NB4 (cell line): Measurements from ENCODE around the gene CHKA.

ENCODE experiments used
- DNase-seq: peaks from one replicate; pipeline ENCODE4 v3.0.0; 2010; ENCODE audit warnings: low read depth
- H3K4me3 ChIP-seq: one replicate; pipeline ENCODE4 v1.5.1; 2011; ENCODE audit warnings: mild to moderate bottlenecking, low read depth, low read length, moderate library complexity
- MYC ChIP-seq: IDR thresholded peaks from 2 replicates; pipeline ENCODE4 v1.6.1; 2011; ENCODE audit warnings: low read depth, low read length
- POLR2A ChIP-seq: IDR thresholded peaks from 2 replicates; pipeline ENCODE4 v1.6.1; 2011; ENCODE audit warnings: mild to moderate bottlenecking; ENCODE audit not compliant: insufficient read length; ENCODE audit errors: extremely low read depth
- TF ChIP-seq, protein P1 (sequence below): IDR thresholded peaks from one replicate; pipeline ENCODE4 v1.5.1; 2012; ENCODE audit warnings: low read depth, low read length
- TF ChIP-seq, protein P2 (sequence below): IDR thresholded peaks from 2 replicates; pipeline ENCODE4 v1.6.1; 2011; ENCODE audit warnings: low read depth, low read length

Gene CHKA

DNA sequence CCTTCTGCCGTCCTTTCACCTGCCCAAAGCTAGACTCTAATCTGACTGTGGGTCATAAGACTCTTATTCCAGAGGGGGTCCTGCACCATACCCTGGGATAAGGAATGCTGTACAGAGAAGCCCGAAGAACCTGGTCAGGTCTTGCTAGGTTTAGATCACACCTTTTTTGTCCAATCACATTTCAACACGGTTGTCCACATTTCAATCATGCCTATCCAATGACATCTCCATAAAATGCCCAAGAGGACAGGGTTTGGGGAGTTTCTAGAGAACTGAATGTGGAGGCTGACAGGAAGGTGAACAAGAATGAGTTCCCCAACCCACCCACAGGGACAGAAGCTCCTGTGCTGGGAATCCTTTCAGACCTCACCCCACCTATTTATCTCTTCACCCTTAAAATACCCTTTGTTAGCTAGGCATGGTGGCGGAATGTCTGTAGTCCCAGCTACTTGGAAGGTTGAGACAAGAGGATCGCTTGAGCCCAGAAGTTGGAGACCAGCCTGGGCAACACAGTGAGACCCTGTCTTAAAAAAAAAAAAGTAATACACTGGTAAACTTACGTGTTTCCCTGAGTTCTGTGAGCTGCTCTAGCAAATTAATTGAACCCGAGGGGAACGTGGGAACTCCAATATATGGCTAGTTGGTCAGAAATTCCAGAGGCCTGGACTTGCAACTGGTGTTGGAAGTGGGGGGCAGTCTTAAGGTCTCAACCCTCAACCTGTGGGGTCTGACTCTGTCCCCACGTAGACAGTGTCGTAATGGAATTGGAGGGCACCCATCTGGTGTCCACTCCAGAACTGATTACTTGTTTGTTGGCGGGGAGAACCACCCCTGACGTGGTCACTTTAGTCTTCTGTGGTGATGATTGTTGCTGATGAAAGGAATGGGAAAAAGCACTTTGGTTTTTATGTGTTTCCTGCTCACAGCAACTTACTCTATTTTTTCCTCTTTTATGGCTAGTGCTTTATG is 64.6 kb downstream of the CHKA start:
- TF ChIP-seq MYC, result no peak
- TF ChIP-seq, protein P1, sequence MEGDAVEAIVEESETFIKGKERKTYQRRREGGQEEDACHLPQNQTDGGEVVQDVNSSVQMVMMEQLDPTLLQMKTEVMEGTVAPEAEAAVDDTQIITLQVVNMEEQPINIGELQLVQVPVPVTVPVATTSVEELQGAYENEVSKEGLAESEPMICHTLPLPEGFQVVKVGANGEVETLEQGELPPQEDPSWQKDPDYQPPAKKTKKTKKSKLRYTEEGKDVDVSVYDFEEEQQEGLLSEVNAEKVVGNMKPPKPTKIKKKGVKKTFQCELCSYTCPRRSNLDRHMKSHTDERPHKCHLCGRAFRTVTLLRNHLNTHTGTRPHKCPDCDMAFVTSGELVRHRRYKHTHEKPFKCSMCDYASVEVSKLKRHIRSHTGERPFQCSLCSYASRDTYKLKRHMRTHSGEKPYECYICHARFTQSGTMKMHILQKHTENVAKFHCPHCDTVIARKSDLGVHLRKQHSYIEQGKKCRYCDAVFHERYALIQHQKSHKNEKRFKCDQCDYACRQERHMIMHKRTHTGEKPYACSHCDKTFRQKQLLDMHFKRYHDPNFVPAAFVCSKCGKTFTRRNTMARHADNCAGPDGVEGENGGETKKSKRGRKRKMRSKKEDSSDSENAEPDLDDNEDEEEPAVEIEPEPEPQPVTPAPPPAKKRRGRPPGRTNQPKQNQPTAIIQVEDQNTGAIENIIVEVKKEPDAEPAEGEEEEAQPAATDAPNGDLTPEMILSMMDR, result no peak
- DNase-seq, result no peak
- H3K4me3 ChIP-seq, result no peak overlapping the region

DNA sequence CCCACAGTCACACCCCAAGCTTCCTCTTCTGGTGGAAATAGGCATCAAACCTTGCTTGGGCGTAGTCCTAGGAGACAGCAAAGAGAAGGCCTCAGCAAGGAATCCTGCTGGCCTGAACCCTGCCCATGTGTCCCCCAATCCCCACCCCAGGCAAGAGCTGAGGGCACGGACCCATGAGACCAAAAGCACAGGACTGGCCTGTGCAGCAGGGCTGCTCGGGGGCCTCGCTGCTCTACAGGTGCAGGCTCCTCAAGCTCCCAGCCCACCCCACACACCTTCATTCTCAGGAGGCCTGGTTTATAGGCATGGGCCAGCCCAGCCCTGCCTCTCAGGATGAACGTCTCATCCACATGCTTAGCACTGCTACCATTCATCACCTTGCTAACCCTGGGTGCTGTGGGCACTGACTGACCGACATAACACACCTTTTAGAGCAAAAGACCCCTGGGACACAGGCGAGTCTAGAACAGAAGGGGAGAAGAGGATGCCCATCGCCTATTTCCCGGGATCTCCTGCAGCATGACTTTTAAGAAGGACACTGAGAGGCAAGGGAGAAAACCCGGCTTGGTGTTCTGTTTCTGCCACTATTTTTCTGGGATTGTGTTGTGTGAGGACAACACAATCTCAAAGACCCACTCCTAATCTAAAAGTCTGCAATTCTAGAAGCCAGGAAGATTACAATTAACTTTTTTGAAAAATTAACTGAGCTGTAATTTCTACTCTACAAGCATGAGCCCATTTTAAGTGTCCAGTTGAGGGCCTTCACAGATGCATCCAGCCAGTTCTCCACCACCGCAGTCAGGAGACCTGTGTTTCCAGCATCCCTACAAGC is 67.0 kb downstream of the CHKA start:
- TF ChIP-seq, protein P1, result no peak
- TF ChIP-seq POLR2A (peak; percentile 0), MYC (no peak)
- TF ChIP-seq, protein P2, sequence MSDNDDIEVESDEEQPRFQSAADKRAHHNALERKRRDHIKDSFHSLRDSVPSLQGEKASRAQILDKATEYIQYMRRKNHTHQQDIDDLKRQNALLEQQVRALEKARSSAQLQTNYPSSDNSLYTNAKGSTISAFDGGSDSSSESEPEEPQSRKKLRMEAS, result no peak
- DNase-seq, result peak; percentile 36
- H3K4me3 ChIP-seq, result no peak overlapping the region

DNA sequence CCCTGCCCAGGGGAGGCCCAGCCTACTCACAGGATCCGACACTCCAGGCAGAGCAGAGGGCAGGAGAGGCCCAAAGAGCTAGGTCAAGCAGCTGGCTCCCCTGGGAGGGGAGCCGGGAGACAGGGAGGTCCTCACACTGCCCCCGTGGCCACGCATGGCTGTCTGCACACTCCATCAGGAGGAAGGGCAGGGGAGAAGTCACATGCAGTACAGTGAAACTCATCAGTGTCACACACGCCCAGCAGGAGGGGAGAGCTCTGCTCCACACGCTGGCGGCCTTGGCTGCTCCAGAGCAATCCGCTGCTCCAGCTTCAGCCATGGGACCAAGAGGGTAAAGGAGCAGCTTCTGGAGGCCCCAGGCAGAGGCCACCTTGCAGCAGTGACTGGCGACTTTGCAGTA is 68.1 kb downstream of the CHKA start:
- H3K4me3 ChIP-seq, result no peak overlapping the region
- TF ChIP-seq POLR2A, result no peak
- no peak for TF ChIP-seq MYC
- TF ChIP-seq, protein P2, result no peak
- TF ChIP-seq, protein P1, result no peak
- DNase-seq, result peak; percentile 50

DNA sequence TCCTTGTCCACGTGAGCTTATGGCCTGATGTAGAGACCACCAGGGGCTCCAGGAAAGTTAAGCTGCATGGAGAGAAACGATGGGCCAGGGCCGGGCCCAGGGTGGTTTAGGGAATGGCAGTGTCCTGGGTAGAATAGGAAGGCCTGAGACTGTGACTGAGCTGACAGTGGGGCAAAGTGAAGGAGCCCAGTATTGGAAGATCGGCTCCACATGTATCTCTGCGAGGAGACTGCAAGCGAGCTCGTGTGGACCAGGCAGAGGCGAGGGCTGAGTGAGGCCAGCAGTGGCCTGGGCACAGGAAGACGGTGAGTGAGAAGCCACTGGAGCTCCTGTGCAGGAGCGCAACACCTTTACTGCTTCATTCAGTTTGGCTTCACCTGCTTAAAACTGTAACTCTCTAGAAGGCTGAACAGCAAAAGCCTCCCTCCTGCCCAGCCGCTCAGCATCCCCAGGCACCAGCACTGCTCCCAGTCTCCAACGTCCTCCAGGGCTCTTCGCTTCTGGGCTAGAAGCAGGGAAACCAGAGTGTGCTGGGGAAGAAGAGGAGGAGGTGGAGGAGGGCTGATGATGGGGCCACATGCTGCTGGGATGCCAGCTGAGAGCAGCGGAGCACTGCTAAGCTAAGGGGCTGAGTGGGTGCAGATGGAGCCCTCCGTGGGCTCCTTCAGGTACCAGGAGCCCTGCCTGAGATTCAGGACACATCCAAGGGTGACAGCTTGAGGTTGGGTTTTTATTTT is 68.9 kb downstream of the CHKA start:
- DNase-seq, result peak; percentile 19
- TF ChIP-seq, protein P2, result no peak
- TF ChIP-seq MYC (no peak), POLR2A (no peak)
- TF ChIP-seq, protein P1, result no peak
- no peak overlapping the region for H3K4me3 ChIP-seq

DNA sequence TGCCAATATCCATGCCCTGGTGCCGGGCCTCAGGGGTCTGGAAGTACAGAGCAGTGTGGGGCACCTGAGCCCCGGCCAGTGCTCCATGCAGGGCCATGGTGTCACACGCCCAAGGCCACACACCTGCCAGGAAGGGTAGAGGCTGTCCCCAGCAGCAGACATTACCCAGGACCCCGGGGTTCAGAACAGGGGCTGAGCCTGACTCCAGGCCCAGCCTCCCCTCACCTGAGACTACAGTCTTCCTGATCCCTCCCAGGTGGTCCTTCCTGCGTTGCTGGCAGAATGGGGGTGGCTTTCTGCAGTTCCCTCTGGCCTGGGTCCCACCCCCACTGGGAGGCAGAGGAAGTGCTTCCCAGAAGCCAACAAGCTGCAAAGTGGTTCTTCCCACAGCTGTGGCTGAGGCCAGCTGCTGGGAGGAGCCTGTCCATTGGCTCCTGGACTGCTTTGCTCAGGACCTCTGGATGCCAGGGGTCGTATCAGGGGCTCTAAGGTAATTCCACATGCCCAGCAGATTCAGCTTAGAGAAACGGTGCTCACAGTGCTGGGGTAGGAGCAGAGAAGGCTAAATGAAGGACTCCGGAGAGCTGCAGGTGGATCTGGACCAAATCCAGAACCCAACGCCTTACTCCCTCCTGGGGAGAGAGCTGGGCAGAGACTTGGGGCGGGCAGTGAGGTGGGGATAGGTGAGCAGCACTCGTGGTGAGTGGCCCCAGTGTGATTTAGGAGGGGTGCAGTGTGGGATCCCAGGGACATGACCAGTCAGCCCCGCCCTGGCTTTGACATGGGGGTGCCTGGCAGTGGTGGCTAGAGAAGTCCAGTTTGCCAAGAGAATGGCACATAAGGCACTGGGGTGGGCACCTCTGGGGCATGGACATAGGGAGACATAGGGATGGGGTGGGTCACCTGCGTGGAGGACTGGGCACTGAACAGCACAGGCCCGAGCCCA is 69.7 kb downstream of the CHKA start:
- no peak for TF ChIP-seq POLR2A
- TF ChIP-seq, protein P1, result no peak
- TF ChIP-seq, protein P2, result no peak
- no peak for TF ChIP-seq MYC

More for the DNA sequence above, 69.7 kb downstream of the CHKA start:
- no peak overlapping the region for H3K4me3 ChIP-seq
- peak; percentile 19 for DNase-seq
